ENCODE results near the gene PHLDB2. TPM values are rescaled to one million over a fixed set of nuclear protein-coding genes. Genes with fewer than 3 reads are reported as not detected.

The PHLDB2 gene
- total RNA-seq, 2 experiments from 2014 or later, result 5.8 to 6.0 TPM

- intact Hi-C loops (cut with DNase I, micrococcal nuclease), result no loop called here
- no peaks in the 10 kb centered on the region for H3K36me3 ChIP-seq (ENCODE audit: insufficient read depth, low read length)
- H3K4me1 ChIP-seq (ENCODE audit: insufficient read depth, low read length), result no peaks in the 10 kb centered on the region
- ChIA-PET CTCF (interaction anchor here (1.0 kb wide), 1 partner anchor 18 kb away, joined by 4 read pairs; no protein-coding TSS in a partner anchor), POLR2A (no interaction called here)
- no peak for ATAC-seq (ENCODE audit: poor library complexity)
- H3K27ac Mint-ChIP-seq, result no peak overlapping the region
- H3K9me3 Mint-ChIP-seq, result no peaks in the 10 kb centered on the region
- no peak overlapping the region for H3K27ac ChIP-seq (ENCODE audit: low read depth in 1 of 2, low read length in 2 of 2)
- H3K9me3 ChIP-seq (ENCODE audit: control insufficient read depth in 1 of 2, insufficient read depth in 1 of 2, low read length in 2 of 2), result peaks cover 0 to 8% of the 10 kb centered on the region in 2 experiments
- no peak for DNase-seq
- TF ChIP-seq CTCF (IDR thresholded peaks at IDR 0.05), result no peak
- H3K4me3 ChIP-seq (ENCODE audit: low read length), result no peak overlapping the region
- no peaks in the 10 kb centered on the region for H3K27me3 Mint-ChIP-seq
- H3K4me3 Mint-ChIP-seq, result no peak overlapping the region
- no peaks in the 10 kb centered on the region for H3K27me3 ChIP-seq (ENCODE audit: control insufficient read depth in 1 of 2, insufficient read depth in 2 of 2, low read length in 2 of 2)
- no peaks in the 10 kb centered on the region for H3K36me3 Mint-ChIP-seq (ENCODE audit: low read depth)
- no peaks in the 10 kb centered on the region for H3K4me1 Mint-ChIP-seq (ENCODE audit: low read depth)
These were observed 36.3 kb upstream of the PHLDB2 start for GRCh38 chr3:111822804-111823203.

DNA sequence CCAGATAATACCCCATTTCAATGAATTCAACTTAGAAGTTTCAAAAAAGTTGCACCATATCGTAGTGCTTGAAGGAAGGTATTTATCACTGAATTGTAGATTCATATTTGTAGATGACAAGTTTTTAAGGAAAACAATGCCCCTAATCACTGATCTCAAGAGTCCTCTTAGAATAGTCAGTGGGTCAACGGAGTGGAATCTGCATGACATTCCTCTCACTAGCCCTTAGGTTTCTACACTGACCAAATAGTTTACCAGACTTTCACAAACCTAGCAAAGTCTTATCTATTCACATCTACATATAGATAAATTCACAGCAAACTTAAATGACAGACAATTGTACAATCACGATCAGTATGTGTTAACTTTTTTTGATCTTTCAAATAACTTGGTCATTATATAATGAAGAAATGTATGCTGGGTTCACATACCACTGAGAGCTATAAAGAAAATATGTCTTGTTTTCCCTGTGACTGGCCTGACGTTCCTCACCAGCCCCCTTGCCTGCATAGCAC lies 35.7 kb upstream of the PHLDB2 start:
- DNase-seq (no peak), ATAC-seq (ENCODE audit: poor library complexity) (no peak)
- CTCF ChIA-PET, result interaction anchor here (1.0 kb wide), 1 partner anchor 17 kb away, joined by 4 read pairs; no protein-coding TSS in a partner anchor
- no peak for TF ChIP-seq CTCF (IDR thresholded peaks at IDR 0.05)
- Histone ChIP-seq H3K27ac (ENCODE audit: low read depth in 1 of 2, low read length in 2 of 2) (no peak overlapping the region), H3K9me3 (ENCODE audit: control insufficient read depth in 1 of 2, insufficient read depth in 1 of 2, low read length in 2 of 2) (peaks cover 0 to 8% of the 10 kb centered on the region in 2 experiments), H3K4me3 (ENCODE audit: low read length) (no peak overlapping the region), H3K36me3 (ENCODE audit: insufficient read depth, low read length) (no peaks in the 10 kb centered on the region), H3K4me1 (ENCODE audit: insufficient read depth, low read length) (no peaks in the 10 kb centered on the region), H3K27me3 (ENCODE audit: control insufficient read depth in 1 of 2, insufficient read depth in 2 of 2, low read length in 2 of 2) (no peaks in the 10 kb centered on the region)
- Mint-ChIP-seq H3K27me3 (no peaks in the 10 kb centered on the region), H3K9me3 (no peaks in the 10 kb centered on the region), H3K4me1 (ENCODE audit: low read depth) (no peaks in the 10 kb centered on the region), H3K27ac (no peak overlapping the region), H3K36me3 (ENCODE audit: low read depth) (no peaks in the 10 kb centered on the region), H3K4me3 (no peak overlapping the region)
- intact Hi-C loops (cut with DNase I, micrococcal nuclease), result no loop called here
- POLR2A ChIA-PET, result no interaction called here

DNA sequence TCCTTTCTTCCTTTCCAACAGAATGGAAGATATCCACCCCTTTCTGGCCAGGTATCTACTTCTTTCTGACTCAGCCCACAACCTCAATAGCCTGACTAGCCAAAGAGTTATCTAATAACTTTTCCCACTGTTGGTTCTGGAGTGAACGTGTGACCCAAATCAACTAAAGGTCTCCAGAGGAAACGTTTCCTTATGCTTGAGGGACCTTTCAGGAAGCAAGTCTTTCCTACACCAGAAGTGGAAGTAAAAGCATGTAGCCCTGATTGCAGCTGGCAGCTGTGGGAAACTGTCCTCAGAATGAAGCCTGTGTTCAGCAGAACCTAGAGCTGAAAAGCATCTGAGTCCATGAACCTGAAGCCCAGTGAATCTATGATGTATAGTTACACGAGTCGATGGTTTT lies 34.7 kb upstream of the PHLDB2 start:
- H3K36me3 ChIP-seq (ENCODE audit: insufficient read depth, low read length), result no peaks in the 10 kb centered on the region
- no peak overlapping the region for H3K27ac ChIP-seq (ENCODE audit: low read depth in 1 of 2, low read length in 2 of 2)
- no peaks in the 10 kb centered on the region for H3K4me1 ChIP-seq (ENCODE audit: insufficient read depth, low read length)
- Mint-ChIP-seq H3K27ac (no peak overlapping the region), H3K4me1 (ENCODE audit: low read depth) (no peaks in the 10 kb centered on the region), H3K4me3 (no peak overlapping the region), H3K36me3 (ENCODE audit: low read depth) (no peaks in the 10 kb centered on the region), H3K9me3 (no peaks in the 10 kb centered on the region), H3K27me3 (no peaks in the 10 kb centered on the region)
- ChIA-PET CTCF (no interaction called here), POLR2A (no interaction called here)
- H3K9me3 ChIP-seq (ENCODE audit: control insufficient read depth in 1 of 2, insufficient read depth in 1 of 2, low read length in 2 of 2), result peaks cover 0 to 8% of the 10 kb centered on the region in 2 experiments
- ATAC-seq (ENCODE audit: poor library complexity), result no peak
- no peak overlapping the region for H3K4me3 ChIP-seq (ENCODE audit: low read length)
- intact Hi-C loops (cut with DNase I, micrococcal nuclease), result no loop called here
- no peak for DNase-seq
- no peaks in the 10 kb centered on the region for H3K27me3 ChIP-seq (ENCODE audit: control insufficient read depth in 1 of 2, insufficient read depth in 2 of 2, low read length in 2 of 2)
- no peak for TF ChIP-seq CTCF (IDR thresholded peaks at IDR 0.05)
